Stimulated activated CD4-positive, alpha-beta T cell treated with anti-CD3 and anti-CD28 coated beads, Interleukin-2, amount 100 ng/mL, for 24 hours (primary cell): ENCODE measurements around the gene MSMB.

Experiments
- DNase-seq, 2 donors: peaks; one replicate each; pipeline ENCODE4 v3.0.0-alpha.2; 2020

The MSMB gene

GRCh38 chr10:46031648-46032532, 14.2 kb downstream of the MSMB start:
- DNase-seq = no peak

GRCh38 chr10:46030091-46030937, 15.8 kb downstream of the MSMB start, which contains the start of gene NCOA4:
NCOA4 (minus strand) TSS chr10:46030623; CDS start chr10:46016680, 13,943 bp downstream.
- DNase-seq = peak; percentile 95 to 96

GRCh38 chr10:46029461-46030030, 16.5 kb downstream of the MSMB start:
- DNase-seq = no peak

GRCh38 chr10:46028584-46029460, 17.2 kb downstream of the MSMB start:
- peak in 1 of 2 donors; percentile 30 for DNase-seq

GRCh38 chr10:46026106-46026505, 20.0 kb downstream of the MSMB start:
- DNase-seq = no peak

- no peak for DNase-seq
These were observed 20.7 kb downstream of the MSMB start for GRCh38 chr10:46025406-46025805.

GRCh38 chr10:46024948-46025347, 21.1 kb downstream of the MSMB start:
- no peak for DNase-seq

- DNase-seq = peak; percentile 81 to 88
These were observed 22.9 kb downstream of the MSMB start for GRCh38 chr10:46022978-46023702.

GRCh38 chr10:46020344-46020657, 25.8 kb downstream of the MSMB start:
- DNase-seq = no peak

GRCh38 chr10:46019569-46020343, 26.3 kb downstream of the MSMB start:
- DNase-seq = no peak

- DNase-seq = no peak
These were observed 26.9 kb downstream of the MSMB start for GRCh38 chr10:46019177-46019528.

GRCh38 chr10:46018453-46019176, 27.5 kb downstream of the MSMB start:
- no peak for DNase-seq

GRCh38 chr10:46017733-46018132, 28.3 kb downstream of the MSMB start:
- no peak for DNase-seq

- no peak for DNase-seq
These were observed 29.3 kb downstream of the MSMB start for GRCh38 chr10:46016811-46017210.

- DNase-seq = no peak
These were observed 29.9 kb downstream of the MSMB start for GRCh38 chr10:46016190-46016589.

GRCh38 chr10:46014683-46015405, 31.2 kb downstream of the MSMB start:
- DNase-seq = no peak

GRCh38 chr10:46014206-46014605, 31.9 kb downstream of the MSMB start:
- DNase-seq = no peak

- DNase-seq = no peak
These were observed 33.3 kb downstream of the MSMB start for GRCh38 chr10:46012746-46013145.

GRCh38 chr10:46006219-46006618, 39.9 kb downstream of the MSMB start:
- DNase-seq = no peak

GRCh38 chr10:46005383-46005782, 40.7 kb downstream of the MSMB start:
- DNase-seq = no peak
